ENCODE measurements around the gene TRHDE. TPM values are rescaled to one million over a fixed set of nuclear protein-coding genes. Genes with fewer than 3 reads are reported as not detected.

The TRHDE gene
- total and polyA plus RNA-seq, 9 of the 15 experiments (the other 6 are each of a cell fraction or from before 2014, with no cell fraction given) = 0.03 to 0.29 (median 0.09) TPM

- DNase-seq (ENCODE audit: extremely low read depth in 1 of 4, low spot score in 3 of 4) (no peak), ATAC-seq (no peak), FAIRE-seq (no peak)
- no peaks in the 10 kb centered on the region for H3K9me3 ChIP-seq (replicated peaks; ENCODE audit: control insufficient read depth, insufficient read depth, low read depth, low read length)
- no peaks in the 10 kb centered on the region for H3K79me2 ChIP-seq (ENCODE audit: control insufficient read depth, insufficient read depth, low read length)
- no peak overlapping the region for H3K9ac ChIP-seq (ENCODE audit: insufficient read depth in 1 of 2, low read depth in 2 of 2, low read length in 2 of 2)
- no peak overlapping the region for H3K4me2 ChIP-seq (ENCODE audit: insufficient read depth, low read length)
- H3K27me3 ChIP-seq (ENCODE audit: control insufficient read depth in 2 of 2, insufficient read depth in 2 of 2, low read length in 2 of 2) = no peaks in the 10 kb centered on the region
- POLR2A ChIA-PET = no interaction called here
- intact Hi-C loops (cut with micrococcal nuclease) (no loop called here), in situ Hi-C loops (cut with MboI) (no loop called here)
- no peaks in the 10 kb centered on the region for H3K9me1 ChIP-seq (ENCODE audit: control insufficient read depth, insufficient read depth, low read length)
- no TSS peak for BruUV-seq (replicated peaks)
- H3K4me1 ChIP-seq (replicated peaks in 1 of 2; ENCODE audit: control insufficient read depth in 2 of 2, insufficient read depth in 2 of 2, low read length in 2 of 2) = no peaks in the 10 kb centered on the region
- no peak overlapping the region for H3K4me3 ChIP-seq
- H2AFZ ChIP-seq (ENCODE audit: low read depth, low read length) = no peak overlapping the region
- no peaks in the 10 kb centered on the region for H3K36me3 ChIP-seq (ENCODE audit: control insufficient read depth, insufficient read depth, low read length)
- TF ChIP-seq ZNF584 (CRISPR knock-in tag; IDR thresholded peaks at IDR 0.05; ENCODE audit: low read depth) = no peak
- no peak for TF ChIP-seq MBD2 (IDR thresholded peaks at IDR 0.05; ENCODE audit: borderline replicate concordance, low read depth)
- no peak for TF ChIP-seq PHF21A (IDR thresholded peaks at IDR 0.05; ENCODE audit: borderline replicate concordance, low read depth)
- no peak for TF ChIP-seq NR1H2 (CRISPR knock-in tag; IDR thresholded peaks at IDR 0.05)
- no peak for TF ChIP-seq ZNF224 (CRISPR knock-in tag; IDR thresholded peaks at IDR 0.05)
- no peak for TF ChIP-seq PHF20 (IDR thresholded peaks at IDR 0.05; ENCODE audit: partially characterized antibody)
- TF ChIP-seq HDAC6 (IDR thresholded peaks at IDR 0.05; ENCODE audit: low read depth, low read length) = no peak
- TF ChIP-seq TAL1 (IDR thresholded peaks at IDR 0.05) = no peak
- TF ChIP-seq SRSF9 (IDR thresholded peaks at IDR 0.05; ENCODE audit: borderline replicate concordance, low read depth, low read length) = no peak
- WGBS (ENCODE audit: insufficient coverage, low coverage, missing lambda C conversion rate) = 0% methylated on average over 1 of the region's 1 CpG
- CTCF ChIA-PET (ENCODE audit: low intra/inter-chr PET ratio) = no interaction called here
- no peak overlapping the region for H3K27ac ChIP-seq (ENCODE audit: extremely low read depth, low read depth, low read length)
- no peaks in the 10 kb centered on the region for H4K20me1 ChIP-seq (replicated peaks; ENCODE audit: control insufficient read depth, insufficient read depth, low read length)
These were observed 444.9 kb downstream of the TRHDE start for GRCh38 chr12:72717036-72717435.
